Left lobe of liver (tissue), 2 donors: ENCODE data around the gene HAVCR2. TPM values are rescaled to one million over a fixed set of nuclear protein-coding genes. Genes with fewer than 3 reads are reported as not detected.
"Not testable (repeated sequence)": the region's sequence is repeated elsewhere in the genome, so short reads cannot be mapped to it uniquely, and the experiment has no call there.

Experiments
- ATAC-seq: fragments of 200-7000 bp; cut with Tn5 transposase; one replicate; pipeline ENCODE4 v1.9.1; 2020; ENCODE audit warnings: mild to moderate bottlenecking, moderate library complexity
- DNase-seq: peaks from one replicate; pipeline ENCODE4 v3.0.0-alpha.2; 2020; ENCODE audit warnings: low spot score
- total RNA-seq: library from RNA; stranded (reverse); gene quantifications from one replicate; pipeline ENCODE4 v1.2.1, GENCODE V29; 2021
- donor health status: DM: no; HTN: no; CAD: no; lungs with moderate emphysema.
- donor health status: DM: no; HTN: yes; CAD: no.

The HAVCR2 gene
- total RNA-seq, 1 donor from 2014 or later: 2.9 TPM

DNA sequence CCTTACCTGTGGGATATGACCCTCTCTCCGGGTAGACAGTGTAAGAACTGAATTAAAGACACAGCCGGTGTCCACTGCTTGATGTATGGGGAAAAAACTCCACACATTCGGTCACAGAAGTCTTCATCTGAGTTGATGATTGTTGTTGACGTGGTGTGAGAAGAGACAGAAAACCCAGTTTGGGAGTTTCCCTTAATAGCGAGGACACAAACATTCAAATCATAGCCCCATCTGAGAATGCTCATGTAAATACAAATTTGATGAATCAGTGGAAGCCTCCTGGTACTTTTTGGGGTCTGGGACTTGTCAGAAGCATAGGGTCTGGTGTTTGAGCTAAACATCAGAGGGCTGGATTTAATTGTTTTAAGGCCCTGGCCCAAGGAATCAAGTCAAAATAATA lies 60.9 kb downstream of the HAVCR2 start:
- DNase-seq (no peak), ATAC-seq (no peak)

DNA sequence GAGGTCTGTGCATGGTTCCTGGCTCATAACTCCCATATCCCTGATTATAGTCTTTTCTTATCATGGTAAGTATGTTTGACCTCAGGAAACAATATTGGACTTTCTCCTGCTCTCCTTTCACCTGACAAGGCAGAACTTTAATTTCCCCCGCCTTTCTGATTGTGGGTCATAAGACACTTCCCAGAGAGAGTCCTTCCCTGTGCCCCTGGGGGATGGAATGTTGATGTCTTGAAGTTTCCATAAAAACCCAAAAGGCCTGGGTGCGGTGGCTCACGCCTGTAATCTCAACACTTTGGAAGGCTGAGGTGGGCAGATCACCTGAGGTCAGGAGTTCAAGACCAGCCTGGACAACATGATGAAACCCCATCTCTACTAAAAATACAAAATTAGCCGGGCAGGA lies 61.8 kb downstream of the HAVCR2 start:
- not testable (repeated sequence) for DNase-seq, ATAC-seq

DNA sequence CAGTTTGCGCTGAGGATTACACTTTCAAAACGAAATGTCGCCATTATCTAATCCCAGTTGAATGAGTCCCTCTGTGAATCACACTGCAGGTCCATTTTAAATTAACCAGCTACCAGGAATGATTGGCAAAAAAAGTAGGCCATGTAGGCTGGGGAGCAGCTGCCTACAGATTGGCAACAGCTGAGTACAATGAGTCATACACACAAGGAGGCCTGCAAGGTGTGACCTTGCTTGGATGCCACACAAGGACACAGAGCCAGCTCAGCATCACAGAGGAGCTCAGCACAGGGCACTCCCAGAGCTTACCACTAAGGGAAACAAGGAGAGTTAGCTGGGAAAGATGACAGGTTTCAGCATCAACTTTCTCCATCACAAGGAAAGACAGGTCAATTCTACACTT lies 62.8 kb downstream of the HAVCR2 start:
- DNase-seq (no peak), ATAC-seq (no peak)

DNA sequence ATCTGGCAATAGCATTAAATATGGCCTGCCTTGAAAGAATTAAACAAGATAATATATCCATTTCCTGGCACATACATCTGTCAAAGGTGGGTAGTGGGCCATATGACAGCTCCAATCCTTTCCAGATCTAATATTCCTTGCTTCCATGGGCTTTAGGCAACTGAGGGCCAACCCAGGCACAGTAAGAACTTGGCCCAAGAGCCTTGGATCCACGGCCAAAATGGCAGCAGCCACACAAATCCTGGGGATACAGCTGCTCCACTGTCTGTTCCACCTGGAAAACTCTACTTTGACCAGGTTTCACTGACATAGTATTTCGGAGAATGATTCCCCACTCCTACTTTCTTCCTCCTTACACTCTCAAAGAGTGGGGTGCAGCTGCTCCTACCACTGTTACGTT lies 63.2 kb downstream of the HAVCR2 start:
- DNase-seq (no peak), ATAC-seq (no peak)

DNA sequence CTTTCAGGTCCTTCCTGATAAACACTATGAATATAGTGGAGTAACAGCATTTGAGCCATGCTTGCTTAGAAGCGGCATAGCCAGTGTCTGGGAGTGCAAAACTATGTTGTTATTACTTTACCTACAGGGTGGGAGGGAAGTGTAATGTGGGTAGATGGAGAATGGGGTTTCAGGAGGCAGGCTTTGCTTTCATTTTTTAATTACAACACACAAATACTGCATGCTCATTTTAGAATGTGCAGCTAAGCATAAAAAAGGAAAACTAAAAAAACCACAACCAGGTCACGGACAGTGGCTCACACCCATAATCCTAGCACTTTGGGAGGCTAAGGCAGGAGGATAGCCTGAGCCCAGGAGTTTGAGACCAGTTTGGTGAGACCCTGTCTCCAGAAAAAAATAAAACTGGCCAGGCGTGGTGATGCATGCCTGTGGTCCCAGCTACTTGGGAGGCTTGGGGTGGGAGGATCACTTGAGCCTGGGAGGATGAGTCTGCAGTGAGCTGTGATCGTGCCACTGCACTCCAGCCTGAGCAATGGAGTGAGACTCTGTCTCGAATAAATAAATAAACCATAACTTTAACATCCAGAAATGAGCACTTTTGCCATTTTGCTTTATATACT lies 70.2 kb downstream of the HAVCR2 start:
- ATAC-seq (no peak), DNase-seq (no peak)

Other genes with a start within 250 kb of the HAVCR2 start
- gene TIMD4, start 145.8 kb downstream of the HAVCR2 start, total RNA-seq: 5.8 TPM
- 0.23 TPM for gene HAVCR1, start 49.9 kb downstream of the HAVCR2 start, total RNA-seq
- gene MED7, start 33.8 kb upstream of the HAVCR2 start, total RNA-seq: 3.2 TPM
- gene GARIN3, start 57.2 kb upstream of the HAVCR2 start, total RNA-seq: not detected
- gene ITK, start 71.8 kb upstream of the HAVCR2 start, total RNA-seq: 0.70 TPM
- 24.7 TPM for gene CYFIP2, start 157.1 kb upstream of the HAVCR2 start, total RNA-seq